ENCODE results near the gene SMAD3.
"Not testable (repeated sequence)": the region's sequence is repeated elsewhere in the genome, so short reads cannot be mapped to it uniquely, and the experiment has no call there.

SMAD3 gene

DNA sequence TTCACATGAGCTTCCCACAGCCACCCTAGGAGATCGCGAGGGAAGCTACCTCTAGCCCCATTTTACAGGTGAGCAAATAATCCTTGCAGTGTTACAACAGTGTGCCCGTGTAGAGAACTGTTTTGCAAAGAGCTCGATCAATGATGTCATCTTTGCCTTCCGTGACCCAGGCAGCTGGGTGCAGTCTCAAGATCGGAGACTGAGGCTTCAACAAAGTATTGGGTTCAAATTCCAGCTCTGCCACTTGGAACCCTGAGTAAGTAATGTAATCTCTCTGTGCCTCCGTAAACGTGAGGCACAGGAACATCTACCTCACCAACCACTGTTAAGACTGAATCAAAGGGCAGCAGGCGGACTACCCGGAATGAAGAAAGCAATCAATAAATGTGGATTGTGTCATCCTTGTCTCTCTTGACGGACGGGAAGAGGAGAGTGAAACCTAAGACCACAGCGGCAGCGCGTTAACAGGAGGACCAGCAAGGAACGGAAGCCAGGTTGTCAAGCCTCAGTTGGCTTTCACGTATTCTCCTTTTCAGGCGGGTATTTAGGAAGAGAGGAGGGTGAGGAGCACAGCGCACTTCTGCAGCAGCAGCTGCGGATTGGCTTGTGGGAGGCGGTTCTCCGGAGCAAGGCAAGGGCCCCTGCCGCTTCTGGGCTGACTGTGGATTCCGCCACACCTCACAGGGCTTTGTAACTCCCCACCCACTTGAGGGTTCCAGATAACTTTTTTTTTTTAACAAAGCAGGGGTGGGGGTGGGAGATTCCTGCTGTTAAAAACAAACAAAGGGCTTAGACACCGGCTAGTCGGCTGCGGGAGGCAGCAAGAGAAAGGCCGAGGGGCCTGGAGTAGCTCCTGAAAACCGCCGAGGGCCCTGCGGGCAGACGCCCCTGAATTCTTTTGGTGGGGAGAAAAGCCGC is 1.5 kb upstream of the SMAD3 start:
- peak; percentile 79 for DNase-seq

GRCh38 chr15:67064607-67065530 is 533 bp upstream of the SMAD3 start:
- DNase-seq = peak; percentile 91

DNA sequence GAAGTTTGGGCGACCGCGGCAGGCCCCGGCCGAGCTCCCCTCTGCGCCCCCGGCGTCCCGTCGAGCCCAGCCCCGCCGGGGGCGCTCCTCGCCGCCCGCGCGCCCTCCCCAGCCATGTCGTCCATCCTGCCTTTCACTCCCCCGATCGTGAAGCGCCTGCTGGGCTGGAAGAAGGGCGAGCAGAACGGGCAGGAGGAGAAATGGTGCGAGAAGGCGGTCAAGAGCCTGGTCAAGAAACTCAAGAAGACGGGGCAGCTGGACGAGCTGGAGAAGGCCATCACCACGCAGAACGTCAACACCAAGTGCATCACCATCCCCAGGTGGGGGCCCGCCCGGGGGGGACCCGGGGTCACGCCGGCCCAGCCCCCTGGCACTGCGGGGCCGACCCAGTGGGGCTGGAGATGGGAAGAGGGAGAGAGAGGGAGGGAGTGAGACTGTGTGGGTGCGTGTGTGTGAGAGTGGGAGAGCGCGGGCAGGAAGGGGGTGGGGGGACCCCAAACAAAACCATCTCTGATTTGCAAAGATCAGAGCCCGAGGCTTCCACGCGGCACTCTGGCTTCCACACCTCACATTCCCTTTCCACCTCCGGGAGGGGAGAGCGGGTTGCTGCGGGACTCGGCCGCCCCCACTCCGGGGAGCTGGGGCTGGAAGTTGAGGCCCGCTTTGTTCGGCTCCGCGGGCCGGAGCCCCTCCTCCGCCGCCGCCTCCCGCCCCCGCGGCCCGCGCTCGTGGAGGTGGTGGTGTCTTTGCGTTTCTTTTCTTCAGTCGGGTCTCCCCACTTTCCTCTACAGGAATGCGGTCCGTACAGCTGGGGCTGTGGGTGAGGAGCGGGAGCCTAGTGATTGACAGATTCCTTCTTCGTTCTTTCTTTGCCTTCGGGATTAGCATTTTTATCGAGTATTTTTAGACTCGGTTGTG is 898 bp downstream of the SMAD3 start:
- DNase-seq = peak; percentile 62

GRCh38 chr15:67066959-67067853 is 1.8 kb downstream of the SMAD3 start:
- peak; percentile 69 for DNase-seq

DNA sequence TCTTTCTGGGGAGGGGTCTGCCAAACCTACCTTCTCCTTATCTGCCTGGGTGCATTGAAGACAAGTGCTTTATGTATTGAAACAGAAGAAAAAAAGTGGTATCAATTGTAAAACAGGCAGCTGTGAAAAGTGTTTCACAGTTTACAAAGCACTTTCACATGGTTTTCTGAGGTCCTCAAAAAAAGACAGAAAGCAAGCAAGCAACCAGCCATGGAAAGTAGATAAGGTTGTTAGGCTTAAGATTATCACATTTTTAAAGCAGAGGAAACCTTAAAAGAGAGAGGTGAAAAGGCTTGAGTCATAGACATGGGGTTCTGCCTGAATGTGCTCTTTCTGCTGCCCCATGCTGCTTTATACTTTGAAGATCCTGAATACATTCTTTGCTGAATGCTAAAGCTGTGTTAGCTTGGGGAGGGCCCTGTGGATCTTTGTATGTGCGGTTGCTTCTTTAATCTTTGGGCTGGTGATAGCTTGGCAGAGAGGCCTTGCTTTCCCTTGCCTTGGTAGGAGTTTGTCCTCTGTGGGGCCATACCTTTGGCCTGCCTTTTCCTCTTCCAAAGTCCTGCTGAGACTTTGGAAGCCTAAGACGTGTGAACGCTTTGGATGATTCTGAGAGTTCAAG is 2.6 kb downstream of the SMAD3 start:
- DNase-seq = no peak

- no peak for DNase-seq
Measured at GRCh38 chr15:67068710-67069400, 3.5 kb downstream of the SMAD3 start.

DNA sequence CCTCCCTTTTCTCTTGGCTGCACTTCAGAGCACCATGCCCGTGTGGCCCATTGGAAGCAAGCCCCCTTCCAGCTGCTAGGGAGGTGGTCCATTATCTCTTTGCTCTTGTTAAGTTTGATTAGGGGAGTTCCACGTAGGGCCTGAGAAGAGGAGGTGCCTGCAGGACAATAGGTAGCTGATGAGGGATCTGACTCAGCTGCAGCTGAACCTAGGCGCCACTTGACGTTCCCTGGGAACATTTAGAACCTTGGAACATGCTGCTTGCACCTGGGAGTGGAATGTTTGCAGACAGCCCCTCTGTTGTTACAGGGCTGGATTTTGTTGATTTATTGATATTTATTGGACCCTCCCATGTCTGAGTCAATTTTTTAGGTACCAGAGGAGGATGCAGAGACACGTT is 4.7 kb downstream of the SMAD3 start:
- no peak for DNase-seq

DNA sequence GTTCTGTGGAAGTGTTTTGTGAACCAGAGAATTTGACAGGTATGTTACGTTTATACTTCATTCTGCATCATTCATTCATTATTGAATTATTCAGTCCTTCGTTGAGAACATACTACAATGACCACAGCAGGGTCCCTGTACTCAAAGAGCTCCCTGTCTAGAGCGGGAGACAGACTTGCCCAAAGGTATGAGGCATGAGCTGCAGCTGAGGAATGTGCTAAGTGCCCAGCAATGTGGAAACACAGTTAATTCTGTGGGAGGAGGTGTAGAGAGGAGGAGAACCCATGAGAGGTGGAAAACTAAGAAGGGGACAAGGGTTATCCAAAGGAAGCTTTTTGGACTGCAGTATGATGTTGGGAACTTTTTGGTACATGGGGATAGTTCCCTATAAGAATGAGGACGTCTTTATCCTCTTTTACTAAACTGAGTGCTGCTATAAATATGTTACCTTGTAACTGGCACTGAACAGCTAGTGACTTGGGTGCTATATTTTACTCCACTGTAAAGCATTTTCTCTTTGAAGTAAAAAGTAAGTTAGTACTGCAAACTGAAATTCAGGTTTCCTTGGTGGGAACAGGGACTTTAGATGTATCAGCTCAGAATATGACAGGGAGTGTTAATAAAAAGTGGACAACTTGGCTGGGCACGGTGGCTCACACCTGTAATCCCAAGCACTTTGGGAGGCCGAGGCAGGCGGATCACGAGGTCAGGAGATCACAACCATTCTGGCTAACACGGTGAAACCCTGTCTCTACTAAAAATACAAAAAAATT is 5.7 kb downstream of the SMAD3 start:
- no peak for DNase-seq

GRCh38 chr15:67072442-67072841 is 7.0 kb downstream of the SMAD3 start:
- DNase-seq = no peak

GRCh38 chr15:67072958-67073357 is 7.6 kb downstream of the SMAD3 start:
- no peak for DNase-seq

GRCh38 chr15:67074886-67075229 is 9.5 kb downstream of the SMAD3 start:
- no peak for DNase-seq

DNA sequence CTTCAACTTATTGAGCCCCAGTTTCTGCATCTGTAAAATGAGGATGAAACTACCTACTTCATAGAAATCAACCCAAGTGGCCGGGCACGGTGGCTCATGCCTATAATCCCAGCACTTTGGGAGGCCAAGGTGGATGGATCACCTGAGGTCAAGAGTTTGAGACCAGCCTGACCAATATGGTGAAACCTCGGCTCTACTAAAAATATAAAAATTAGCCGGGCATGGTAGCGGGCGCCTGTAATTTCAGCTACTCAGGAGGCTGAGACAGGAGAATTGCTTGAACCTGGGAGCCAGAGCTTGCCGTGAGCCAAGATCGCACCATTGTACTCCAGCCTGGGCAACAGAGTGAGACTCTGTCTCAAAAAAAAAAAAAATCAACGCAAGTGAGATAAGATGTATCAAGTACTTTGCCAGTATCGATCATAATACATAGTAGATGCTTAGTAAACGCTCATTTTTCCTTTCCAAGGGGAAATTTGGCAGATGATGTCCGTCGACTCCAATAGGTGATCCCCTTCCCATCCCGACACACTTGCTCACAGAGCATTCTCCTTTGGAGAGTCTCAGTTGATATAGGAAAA is 10.2 kb downstream of the SMAD3 start:
- DNase-seq = not testable (repeated sequence)

DNA sequence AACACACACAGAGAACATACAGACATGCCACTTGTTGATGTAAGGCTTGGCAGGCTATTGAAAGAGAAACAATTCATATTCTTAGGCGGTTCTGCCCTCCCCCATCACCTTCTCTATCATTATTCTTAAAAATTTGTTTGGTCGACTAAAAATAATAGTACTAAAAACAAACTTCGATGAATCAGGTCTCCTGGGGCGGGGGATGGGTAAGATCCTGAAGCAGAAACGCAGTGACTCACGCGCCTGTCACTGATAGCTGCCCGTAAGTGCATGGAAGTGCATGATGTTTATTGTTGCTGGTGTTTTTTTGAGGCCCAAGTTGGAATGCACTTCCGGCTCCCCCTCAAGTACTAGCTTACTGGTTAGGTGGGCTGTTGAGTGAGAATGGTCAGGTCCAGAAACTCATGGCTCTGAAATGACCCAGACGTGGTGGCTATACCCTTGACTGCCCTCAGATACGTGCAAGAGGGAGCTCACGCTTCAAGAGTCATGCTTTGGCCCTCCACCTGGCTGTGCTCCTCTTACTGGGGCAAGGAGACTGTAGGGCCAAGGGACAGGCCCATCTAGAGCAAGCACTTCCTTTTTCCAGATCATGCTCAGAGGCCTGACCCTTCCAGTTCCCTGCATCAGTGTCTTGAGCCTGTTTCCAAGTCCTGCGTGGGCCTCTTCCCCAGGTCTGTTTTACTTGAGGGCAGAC is 10.9 kb downstream of the SMAD3 start:
- no peak for DNase-seq

GRCh38 chr15:67077641-67078215 is 12.3 kb downstream of the SMAD3 start:
- no peak for DNase-seq

GRCh38 chr15:67079361-67079760 is 14.0 kb downstream of the SMAD3 start:
- DNase-seq = no peak

DNA sequence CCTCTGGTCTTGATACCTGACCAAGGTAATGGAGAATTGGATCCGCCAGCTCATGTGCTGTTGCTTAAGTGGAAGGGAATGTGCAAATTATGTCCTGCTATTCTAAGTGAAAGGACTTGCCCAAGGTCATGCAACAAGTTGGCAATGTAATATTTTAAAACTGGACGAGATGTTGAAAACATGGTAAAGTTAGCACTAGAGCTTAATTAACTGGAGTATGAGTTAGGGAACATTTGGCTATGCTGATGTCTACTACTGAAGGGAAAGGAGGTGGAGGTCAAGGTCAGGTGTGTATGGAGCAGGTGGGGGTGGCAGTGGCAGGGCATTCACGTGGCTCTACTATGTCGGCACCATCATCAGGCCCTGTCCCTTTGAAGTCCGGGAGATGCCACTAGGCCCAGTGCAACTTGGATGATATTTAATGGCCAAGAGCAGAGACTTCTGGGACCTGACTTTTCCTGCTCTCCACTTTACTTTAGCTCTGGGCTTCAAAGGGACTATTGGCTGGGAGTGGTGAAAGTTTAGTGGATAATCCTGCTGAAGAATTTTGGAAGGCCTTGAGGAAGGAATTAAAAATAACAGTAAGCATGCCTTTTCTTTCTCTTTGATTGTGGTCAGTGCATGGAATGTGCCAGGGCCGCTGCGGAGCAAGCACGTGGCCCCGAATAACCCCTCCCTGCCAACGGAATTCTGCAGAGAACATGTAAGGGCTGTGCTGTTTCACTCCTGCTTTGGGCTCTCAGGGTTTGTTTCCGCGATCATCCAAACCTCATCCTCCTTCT is 14.9 kb downstream of the SMAD3 start:
- DNase-seq = no peak

DNA sequence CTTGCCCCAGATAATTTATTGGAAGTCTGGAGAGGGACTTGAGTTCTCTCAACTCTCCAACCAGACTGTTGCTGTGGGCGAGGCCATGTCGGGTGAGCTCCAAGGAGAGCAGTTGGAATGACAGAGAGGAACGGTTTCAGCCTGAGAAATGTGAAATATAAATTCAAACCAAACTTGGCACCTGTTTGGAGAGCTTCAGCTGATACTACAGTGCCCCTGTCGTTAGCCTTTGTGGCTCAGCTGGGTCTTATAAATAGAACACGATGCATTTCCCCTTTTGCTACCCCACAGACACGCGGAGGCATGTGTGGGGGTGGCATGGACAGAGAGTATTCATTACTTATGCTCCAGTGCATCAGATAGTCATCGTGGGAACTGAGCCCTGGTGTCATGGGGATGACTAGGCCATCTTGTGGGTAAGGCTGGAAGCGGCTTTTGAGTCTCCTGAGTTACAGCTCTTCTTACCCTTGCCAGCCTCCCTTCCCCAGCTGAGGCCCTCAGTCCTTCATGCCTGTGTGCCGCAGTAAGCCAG is 15.6 kb downstream of the SMAD3 start:
- DNase-seq = no peak
